NAMALWA (cell line): Measurements from ENCODE around the gene KLHL7.
A peak's percentile ranks its signal among the peaks of the same experiment; 100 is the strongest.
"Not testable (repeated sequence)": the region's sequence is repeated elsewhere in the genome, so short reads cannot be mapped to it uniquely, and the experiment has no call there.

Source experiments
- DNase-seq: peaks from one replicate; pipeline ENCODE4 v3.0.0-alpha.2; 2015; ENCODE audit warnings: low spot score

The KLHL7 gene

GRCh38 chr7:23181684-23182553 lies 76.3 kb downstream of the KLHL7 start, which contains the start of gene NUP42:
Gene NUP42, plus strand, starts transcription at chr7:23182048. Its CDS starts 38 bp downstream, at chr7:23182086.
- DNase-seq = peak; percentile 100

- DNase-seq = peak; percentile 32
Observed at GRCh38 chr7:23183279-23184012, 77.9 kb downstream of the KLHL7 start.

- DNase-seq = no peak
Observed at GRCh38 chr7:23184291-23184690, 78.7 kb downstream of the KLHL7 start.

- peak; percentile 54 for DNase-seq
Observed at GRCh38 chr7:23184709-23185359, 79.2 kb downstream of the KLHL7 start.

GRCh38 chr7:23185980-23186379 lies 80.4 kb downstream of the KLHL7 start:
- DNase-seq = no peak

GRCh38 chr7:23191022-23191421 lies 85.4 kb downstream of the KLHL7 start:
- no peak for DNase-seq

GRCh38 chr7:23193650-23194227 lies 88.2 kb downstream of the KLHL7 start:
- not testable (repeated sequence) for DNase-seq

GRCh38 chr7:23196306-23196705 lies 90.7 kb downstream of the KLHL7 start:
- DNase-seq = no peak

- DNase-seq = not testable (repeated sequence)
Observed at GRCh38 chr7:23197745-23198144, 92.2 kb downstream of the KLHL7 start.

GRCh38 chr7:23200331-23200730 lies 94.7 kb downstream of the KLHL7 start:
- DNase-seq = no peak

- no peak for DNase-seq
Observed at GRCh38 chr7:23204241-23204640, 98.7 kb downstream of the KLHL7 start.

- DNase-seq = no peak
Observed at GRCh38 chr7:23205577-23205908, 100.0 kb downstream of the KLHL7 start.

- no peak for DNase-seq
Observed at GRCh38 chr7:23205909-23206767, 100.6 kb downstream of the KLHL7 start.

- no peak for DNase-seq
Observed at GRCh38 chr7:23207021-23207420, 101.4 kb downstream of the KLHL7 start.

GRCh38 chr7:23207884-23208283 lies 102.3 kb downstream of the KLHL7 start:
- no peak for DNase-seq

GRCh38 chr7:23208316-23208715 lies 102.7 kb downstream of the KLHL7 start:
- no peak for DNase-seq

GRCh38 chr7:23210506-23210905 lies 104.9 kb downstream of the KLHL7 start:
- no peak for DNase-seq

GRCh38 chr7:23211589-23211988 lies 106.0 kb downstream of the KLHL7 start:
- DNase-seq = no peak

- DNase-seq = no peak
Observed at GRCh38 chr7:23212395-23212794, 106.8 kb downstream of the KLHL7 start.

- no peak for DNase-seq
Observed at GRCh38 chr7:23212841-23213240, 107.3 kb downstream of the KLHL7 start.

GRCh38 chr7:23213755-23214154 lies 108.2 kb downstream of the KLHL7 start:
- DNase-seq = no peak
